Hepatocyte (in vitro differentiated cells): ENCODE results near the gene MPP3.

Source experiments
- CTCF ChIP-seq: fragments of 200-600 bp; sonication (generic); IDR thresholded peaks from 2 replicates; pipeline ENCODE4 v1.5.1; 2016; ENCODE audit warnings: antibody characterized with exemption, mild to moderate bottlenecking; ENCODE audit not compliant: poor library complexity
- EZH2phosphoT487 ChIP-seq: fragments of 200-600 bp; sonication (generic); IDR thresholded peaks from one replicate; pipeline ENCODE4 v1.6.1; 2018; ENCODE audit warnings: antibody characterized with exemption, mild to moderate bottlenecking, low read depth, moderate library complexity; ENCODE audit not compliant: unreplicated experiment, severe bottlenecking

GRCh38 chr17:43790311-43790940, 42.5 kb downstream of the MPP3 start:
- TF ChIP-seq EZH2phosphoT487 (no peak), CTCF (no peak)
